ENCODE measurements around the gene PLXNB2. TPM values are rescaled to one million over a fixed set of nuclear protein-coding genes. Genes with fewer than 3 reads are reported as not detected.
A peak's percentile ranks its signal among the peaks of the same experiment; 100 is the strongest.

PLXNB2 gene
- total RNA-seq, 2 experiments from 2014 or later = 10.7 to 11.1 TPM

DNA sequence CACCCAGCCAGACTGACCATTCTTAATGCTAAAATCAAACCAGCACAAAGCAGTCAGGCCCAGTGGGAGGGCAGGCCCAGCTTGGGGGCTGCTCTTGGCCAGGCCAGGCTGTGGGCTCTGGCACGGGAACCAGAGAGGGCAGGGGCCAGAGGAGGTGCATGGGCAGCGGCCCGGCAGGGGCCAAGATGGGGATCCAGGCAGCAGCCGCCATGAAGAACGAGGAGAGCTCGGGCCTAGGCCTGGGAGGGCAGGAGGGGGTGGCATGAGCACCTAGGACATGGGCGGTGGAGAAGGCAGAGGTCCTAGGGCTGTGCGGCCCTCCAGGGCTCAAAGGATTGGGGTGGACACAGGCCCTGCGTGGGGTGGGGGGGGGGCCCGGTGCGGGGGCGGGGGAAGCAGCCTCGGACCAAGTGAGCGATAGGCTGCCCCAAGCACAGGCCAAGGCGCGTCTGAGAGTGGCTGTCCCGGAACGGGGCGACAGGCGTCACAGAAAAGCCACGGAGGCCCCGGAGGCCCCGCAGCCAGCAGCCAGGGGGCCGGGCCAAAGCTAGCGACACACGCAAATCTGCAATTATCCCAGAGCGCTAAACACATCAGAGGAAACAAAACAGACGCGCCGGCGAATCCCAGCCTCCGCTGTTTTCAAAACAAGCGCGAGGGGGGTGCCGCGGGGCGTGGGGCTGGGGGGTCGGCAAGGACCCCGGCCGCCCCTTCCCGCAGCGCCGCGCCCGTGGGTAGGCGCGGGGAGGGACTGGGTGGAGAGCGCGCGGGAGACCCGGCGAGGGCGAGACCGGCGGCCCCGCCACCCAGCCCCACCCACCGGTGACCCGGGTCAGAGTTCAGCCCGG is 8.3 kb downstream of the PLXNB2 start:
- ChIA-PET CTCF (interaction anchor here (1.0 kb wide), 1 partner anchor 23 kb away, joined by 3 read pairs; no protein-coding TSS in a partner anchor), POLR2A (no interaction called here)
- DNase-seq = no peak
- Mint-ChIP-seq H3K36me3 (ENCODE audit: low read depth) (no peaks in the 10 kb centered on the region), H3K4me3 (no peak overlapping the region), H3K9me3 (no peaks in the 10 kb centered on the region), H3K27me3 (peaks cover 13% of the 10 kb centered on the region), H3K4me1 (peaks cover 2% of the 10 kb centered on the region), H3K27ac (no peak overlapping the region)

DNA sequence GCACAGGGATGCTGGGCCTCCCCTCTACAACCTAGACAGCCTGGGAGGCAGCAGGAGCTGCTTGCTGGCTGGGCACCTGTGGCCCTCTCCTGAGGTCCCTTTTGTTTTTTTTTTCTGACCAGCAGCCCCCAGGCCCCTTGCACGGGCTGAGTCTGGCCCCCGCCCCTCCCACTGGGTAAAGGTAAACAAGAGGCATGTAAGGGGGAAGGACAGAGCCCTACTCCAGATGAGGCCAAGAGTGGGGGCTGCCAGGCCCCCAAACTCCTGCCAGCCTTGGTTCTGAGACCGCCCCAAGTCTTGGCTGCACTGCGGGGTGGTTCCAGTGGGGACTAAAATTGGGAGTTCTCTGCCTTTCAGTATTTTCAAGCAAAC is 9.2 kb downstream of the PLXNB2 start:
- Mint-ChIP-seq H3K4me1 (no peaks in the 10 kb centered on the region), H3K4me3 (no peak overlapping the region), H3K9me3 (no peaks in the 10 kb centered on the region), H3K36me3 (ENCODE audit: low read depth) (no peaks in the 10 kb centered on the region), H3K27ac (no peak overlapping the region), H3K27me3 (peaks cover 11% of the 10 kb centered on the region)
- ChIA-PET POLR2A (no interaction called here), CTCF (interaction anchor here (0.6 to 1.0 kb wide), 2 partner anchors 15 to 22 kb away, joined by 3 to 4 read pairs; no protein-coding TSS in a partner anchor)
- no peak for DNase-seq

GRCh38 chr22:50297510-50298265 is 9.8 kb downstream of the PLXNB2 start:
- no peaks in the 10 kb centered on the region for H3K9me3 Mint-ChIP-seq
- H3K4me1 Mint-ChIP-seq = peaks cover 4% of the 10 kb centered on the region
- H3K4me3 Mint-ChIP-seq = no peak overlapping the region
- DNase-seq = no peak
- CTCF ChIA-PET = interaction anchor here (0.6 to 2.7 kb wide), 3 partner anchors 16 to 52 kb away, joined by 3 to 15 read pairs (median 4); no protein-coding TSS in a partner anchor
- H3K27me3 Mint-ChIP-seq = peaks cover 15% of the 10 kb centered on the region
- no peaks in the 10 kb centered on the region for H3K36me3 Mint-ChIP-seq (ENCODE audit: low read depth)
- H3K27ac Mint-ChIP-seq = no peak overlapping the region
- POLR2A ChIA-PET = no interaction called here

GRCh38 chr22:50296658-50297490 is 10.6 kb downstream of the PLXNB2 start:
- H3K36me3 Mint-ChIP-seq (ENCODE audit: low read depth) = no peaks in the 10 kb centered on the region
- peaks cover 12% of the 10 kb centered on the region for H3K4me1 Mint-ChIP-seq
- ChIA-PET POLR2A (no interaction called here), CTCF (interaction anchor here (0.6 to 2.7 kb wide), 4 partner anchors 8 to 53 kb away, joined by 3 to 15 read pairs (median 4); no protein-coding TSS in a partner anchor)
- peaks cover 22% of the 10 kb centered on the region for H3K27me3 Mint-ChIP-seq
- DNase-seq = no peak
- H3K4me3 Mint-ChIP-seq = no peak overlapping the region
- no peaks in the 10 kb centered on the region for H3K9me3 Mint-ChIP-seq
- H3K27ac Mint-ChIP-seq = no peak overlapping the region

DNA sequence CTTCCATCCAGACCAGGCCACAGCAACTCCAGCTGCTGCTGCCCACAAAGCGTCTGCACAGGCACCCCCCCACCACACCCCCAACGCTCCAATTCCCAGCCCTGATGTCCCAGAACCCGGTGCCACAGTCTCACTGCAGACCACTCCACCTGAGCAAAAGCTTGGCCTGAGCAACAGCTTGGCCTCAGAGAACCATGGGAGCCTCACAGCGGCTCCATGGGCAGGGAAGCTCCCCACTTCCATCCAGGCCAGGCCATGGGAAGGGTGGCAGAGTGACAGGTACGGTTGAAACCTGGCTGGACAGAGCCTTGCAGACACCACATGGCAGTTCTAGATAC is 13.2 kb downstream of the PLXNB2 start:
- no peak overlapping the region for H3K4me3 Mint-ChIP-seq
- no peaks in the 10 kb centered on the region for H3K36me3 Mint-ChIP-seq (ENCODE audit: low read depth)
- DNase-seq = no peak
- CTCF ChIA-PET = interaction anchor here (0.6 to 5.4 kb wide), 3 partner anchors 10 to 199 kb away, joined by 3 to 38 read pairs (median 4); no protein-coding TSS in a partner anchor
- H3K4me1 Mint-ChIP-seq = peaks cover 12% of the 10 kb centered on the region
- no peak overlapping the region for H3K27ac Mint-ChIP-seq
- H3K27me3 Mint-ChIP-seq = peaks cover 24% of the 10 kb centered on the region
- H3K9me3 Mint-ChIP-seq = no peaks in the 10 kb centered on the region
- POLR2A ChIA-PET = no interaction called here

- Mint-ChIP-seq H3K4me3 (no peak overlapping the region), H3K36me3 (ENCODE audit: low read depth) (no peaks in the 10 kb centered on the region), H3K27me3 (peaks cover 22% of the 10 kb centered on the region), H3K4me1 (peaks cover 12% of the 10 kb centered on the region), H3K9me3 (no peaks in the 10 kb centered on the region), H3K27ac (no peak overlapping the region)
- ChIA-PET CTCF (interaction anchor here (0.6 to 5.4 kb wide), 3 partner anchors 11 to 200 kb away, joined by 3 to 38 read pairs (median 4); no protein-coding TSS in a partner anchor), POLR2A (no interaction called here)
- DNase-seq = no peak
These were observed 13.8 kb downstream of the PLXNB2 start for GRCh38 chr22:50293441-50294318.

DNA sequence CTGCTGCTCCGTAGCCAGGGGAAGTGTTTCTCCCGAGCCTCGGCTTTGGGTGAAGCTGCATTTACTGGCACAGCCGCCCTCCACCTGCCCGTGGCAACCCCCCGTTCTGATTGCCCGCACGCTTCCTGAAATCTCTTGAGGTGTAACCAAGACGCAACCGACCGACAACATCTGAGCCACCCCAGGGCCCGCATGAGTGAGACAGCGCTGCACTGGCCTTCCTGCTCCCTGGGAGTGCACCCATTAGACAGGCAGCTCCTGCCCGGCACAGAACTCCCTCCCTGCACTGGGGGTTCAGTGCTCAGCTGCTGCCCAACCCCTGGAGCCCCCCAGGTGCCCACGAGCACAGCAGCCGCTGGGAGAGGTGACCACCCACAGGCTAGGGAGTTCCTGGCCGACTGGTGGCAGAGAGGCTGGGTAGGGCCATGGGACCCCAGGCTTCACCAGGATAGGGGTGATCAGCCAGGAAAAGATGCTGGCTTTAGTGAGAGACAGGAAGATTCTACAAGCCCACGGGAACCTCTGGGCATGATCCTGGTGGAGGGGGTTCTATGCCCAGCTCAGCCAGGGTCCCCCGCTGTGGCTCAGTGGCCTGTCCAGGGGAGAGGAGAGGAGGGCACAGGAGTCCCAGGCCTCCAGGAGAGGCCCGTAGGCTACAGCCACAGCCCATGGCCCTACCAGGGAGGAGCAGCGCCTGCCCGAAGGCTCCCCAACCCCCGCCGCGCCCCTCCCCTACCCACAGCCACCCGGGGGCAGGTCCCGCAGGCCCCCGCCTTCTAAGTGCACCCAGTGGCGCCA is 14.6 kb downstream of the PLXNB2 start:
- Mint-ChIP-seq H3K36me3 (ENCODE audit: low read depth) (no peaks in the 10 kb centered on the region), H3K27me3 (peaks cover 20% of the 10 kb centered on the region), H3K4me1 (peaks cover 12% of the 10 kb centered on the region), H3K9me3 (no peaks in the 10 kb centered on the region), H3K4me3 (peak overlapping the region; percentile 9), H3K27ac (peak overlapping the region; percentile 0)
- ChIA-PET POLR2A (no interaction called here), CTCF (interaction anchor here (5.4 kb wide), 1 partner anchor 17 kb away, joined by 38 read pairs; no protein-coding TSS in a partner anchor)
- DNase-seq = no peak

- H3K9me3 Mint-ChIP-seq = no peaks in the 10 kb centered on the region
- no peak overlapping the region for H3K4me3 Mint-ChIP-seq
- ChIA-PET POLR2A (no interaction called here), CTCF (interaction anchor here (0.9 to 5.4 kb wide), 2 partner anchors 14 to 102 kb away, joined by 3 to 38 read pairs; no protein-coding TSS in a partner anchor)
- peaks cover 20% of the 10 kb centered on the region for H3K27me3 Mint-ChIP-seq
- no peak for DNase-seq
- H3K36me3 Mint-ChIP-seq (ENCODE audit: low read depth) = no peaks in the 10 kb centered on the region
- H3K27ac Mint-ChIP-seq = no peak overlapping the region
- peaks cover 12% of the 10 kb centered on the region for H3K4me1 Mint-ChIP-seq
These were observed 17.4 kb downstream of the PLXNB2 start for GRCh38 chr22:50289942-50290630.

GRCh38 chr22:50289151-50289941 is 18.1 kb downstream of the PLXNB2 start:
- peaks cover 12% of the 10 kb centered on the region for H3K4me1 Mint-ChIP-seq
- H3K27me3 Mint-ChIP-seq = peaks cover 18% of the 10 kb centered on the region
- ChIA-PET POLR2A (no interaction called here), CTCF (interaction anchor here (5.4 kb wide), 1 partner anchor 13 kb away, joined by 38 read pairs; no protein-coding TSS in a partner anchor)
- no peak overlapping the region for H3K4me3 Mint-ChIP-seq
- no peak overlapping the region for H3K27ac Mint-ChIP-seq
- no peaks in the 10 kb centered on the region for H3K36me3 Mint-ChIP-seq (ENCODE audit: low read depth)
- no peak for DNase-seq
- H3K9me3 Mint-ChIP-seq = no peaks in the 10 kb centered on the region

GRCh38 chr22:50287731-50288130 is 19.7 kb downstream of the PLXNB2 start:
- no peak overlapping the region for H3K27ac Mint-ChIP-seq
- no peak for DNase-seq
- H3K27me3 Mint-ChIP-seq = peaks cover 12% of the 10 kb centered on the region
- no peaks in the 10 kb centered on the region for H3K36me3 Mint-ChIP-seq (ENCODE audit: low read depth)
- POLR2A ChIA-PET = no interaction called here
- CTCF ChIA-PET = interaction anchor here (0.8 kb wide), 1 partner anchor 11 kb away, joined by 3 read pairs; no protein-coding TSS in a partner anchor
- no peak overlapping the region for H3K4me3 Mint-ChIP-seq
- H3K4me1 Mint-ChIP-seq = peaks cover 9% of the 10 kb centered on the region
- no peaks in the 10 kb centered on the region for H3K9me3 Mint-ChIP-seq

All from activated CD4-positive, alpha-beta T cell treated with anti-CD3 and anti-CD28 coated beads, Interleukin-2, amount 10 ng/mL, durations not matched to agents 7 days and 5 days (primary cell).